Cerebellar cortex (tissue), 1 donor: ENCODE measurements around the gene KLHL9.
A peak's percentile ranks its signal among the peaks of the same experiment; 100 is the strongest.
"Not testable (repeated sequence)": the region's sequence is repeated elsewhere in the genome, so short reads cannot be mapped to it uniquely, and the experiment has no call there.

Source experiments
- DNase-seq: peaks from one replicate; pipeline ENCODE4 v3.0.0-alpha.2; 2015; ENCODE audit warnings: low spot score

The KLHL9 gene, protein sequence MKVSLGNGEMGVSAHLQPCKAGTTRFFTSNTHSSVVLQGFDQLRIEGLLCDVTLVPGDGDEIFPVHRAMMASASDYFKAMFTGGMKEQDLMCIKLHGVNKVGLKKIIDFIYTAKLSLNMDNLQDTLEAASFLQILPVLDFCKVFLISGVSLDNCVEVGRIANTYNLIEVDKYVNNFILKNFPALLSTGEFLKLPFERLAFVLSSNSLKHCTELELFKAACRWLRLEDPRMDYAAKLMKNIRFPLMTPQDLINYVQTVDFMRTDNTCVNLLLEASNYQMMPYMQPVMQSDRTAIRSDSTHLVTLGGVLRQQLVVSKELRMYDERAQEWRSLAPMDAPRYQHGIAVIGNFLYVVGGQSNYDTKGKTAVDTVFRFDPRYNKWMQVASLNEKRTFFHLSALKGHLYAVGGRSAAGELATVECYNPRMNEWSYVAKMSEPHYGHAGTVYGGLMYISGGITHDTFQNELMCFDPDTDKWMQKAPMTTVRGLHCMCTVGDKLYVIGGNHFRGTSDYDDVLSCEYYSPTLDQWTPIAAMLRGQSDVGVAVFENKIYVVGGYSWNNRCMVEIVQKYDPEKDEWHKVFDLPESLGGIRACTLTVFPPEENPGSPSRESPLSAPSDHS

DNA sequence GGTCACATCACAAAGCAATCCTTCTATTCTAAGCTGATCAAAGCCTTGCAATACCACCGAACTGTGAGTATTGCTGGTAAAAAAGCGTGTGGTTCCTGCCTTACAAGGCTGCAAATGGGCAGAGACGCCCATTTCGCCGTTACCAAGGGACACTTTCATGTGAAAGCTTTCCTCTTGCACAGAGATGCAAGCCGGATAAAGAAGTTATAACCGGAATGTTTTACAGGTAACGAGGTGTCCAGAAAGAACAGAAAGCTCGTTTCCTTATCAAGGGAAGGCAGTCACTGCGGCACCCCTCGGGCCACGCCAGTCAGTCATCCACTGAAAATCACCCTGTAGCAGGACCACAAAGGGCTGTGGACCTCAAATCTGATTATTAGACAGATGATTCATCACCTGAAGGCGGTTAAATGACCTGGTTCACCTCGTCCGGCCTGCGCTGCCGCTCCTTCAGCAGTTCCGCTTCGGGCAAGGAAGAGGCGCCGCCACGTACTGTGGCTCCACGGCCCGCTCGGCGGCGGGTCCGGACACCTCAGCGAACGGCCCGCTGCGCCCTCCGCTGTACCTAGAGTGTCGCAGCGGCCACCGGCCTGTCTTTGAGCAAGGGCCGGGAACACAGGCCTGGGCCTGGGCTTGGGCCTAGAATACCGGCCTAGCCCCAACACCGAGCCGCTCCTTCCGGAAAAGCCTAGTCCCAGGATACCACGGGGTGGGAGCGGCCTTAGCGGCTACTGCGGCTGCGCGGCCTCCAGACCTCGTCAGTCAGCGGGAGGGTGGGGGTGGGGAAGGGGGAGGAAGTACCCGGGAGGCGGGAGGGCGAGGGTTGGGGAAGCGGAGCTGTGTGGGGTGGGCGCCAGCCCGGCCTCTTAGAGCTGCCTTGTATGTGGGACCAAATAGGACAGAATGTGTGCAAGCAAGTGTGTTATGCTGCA lies at the start of gene KLHL9:
Gene KLHL9 (minus strand): TSS at position 704 of the 932 bp plus-strand sequence. CDS start 545 bp downstream, at position 159.
- peak; percentile 91 for DNase-seq

DNA sequence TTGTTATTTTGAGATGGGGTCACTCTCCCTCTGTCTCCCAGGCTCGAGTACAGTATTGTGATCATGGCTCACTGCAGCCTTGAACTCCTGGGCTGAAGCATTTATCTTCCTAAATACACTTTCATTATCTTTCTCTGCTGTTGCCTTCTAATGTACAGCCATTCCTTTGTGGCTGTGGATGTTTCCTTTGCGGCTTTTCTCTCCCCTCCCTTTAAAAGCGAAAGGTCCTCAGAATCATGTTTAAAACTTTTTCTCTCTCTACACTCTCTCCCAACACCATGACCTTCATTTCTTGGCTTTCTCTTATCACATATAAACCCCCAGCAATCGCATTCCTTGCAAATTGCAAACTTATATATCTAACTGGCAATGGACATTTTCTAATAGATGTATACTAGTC lies 48.4 kb upstream of the KLHL9 start:
- DNase-seq: no peak

DNA sequence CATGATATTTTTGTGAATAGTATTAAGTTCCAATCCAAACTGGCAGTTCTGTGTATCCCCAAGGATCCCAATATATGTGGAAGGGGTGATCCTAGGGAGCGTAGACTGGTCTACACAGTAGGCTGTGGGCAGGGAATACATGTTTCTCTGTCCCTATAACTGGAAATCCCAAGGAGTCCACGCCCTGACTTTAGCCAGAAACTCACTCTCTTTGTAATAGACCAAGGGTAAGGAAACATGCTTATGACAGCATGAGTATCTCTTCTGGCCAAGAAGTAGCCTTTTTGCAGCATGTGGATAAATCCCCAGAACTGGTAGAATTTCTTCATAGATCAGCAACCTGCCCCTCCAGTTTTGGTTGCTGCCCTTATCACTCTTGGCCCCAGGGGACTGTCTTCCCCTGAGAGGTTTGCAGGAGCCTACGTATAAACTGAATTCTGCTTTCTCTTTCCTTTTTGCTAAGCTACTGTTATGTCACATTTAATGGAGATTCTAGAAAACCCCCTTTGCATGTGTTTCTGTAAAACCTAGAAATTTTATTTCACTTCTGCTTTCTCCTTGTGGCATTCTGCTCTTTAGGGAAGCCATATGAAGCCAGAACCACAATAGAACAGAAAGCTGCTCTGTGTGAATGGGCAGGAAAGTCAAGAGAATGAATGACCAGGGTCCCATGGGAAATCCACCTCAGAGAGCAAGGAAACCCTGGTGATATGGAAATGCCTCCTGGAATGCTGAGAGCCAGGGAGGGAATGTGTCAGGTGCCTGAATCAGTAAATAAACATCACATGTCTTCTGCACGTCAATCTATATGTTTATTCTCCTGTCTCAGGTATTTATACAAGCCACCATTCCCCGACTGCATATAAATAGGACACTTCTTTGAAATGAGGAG lies 46.5 kb upstream of the KLHL9 start:
- DNase-seq: no peak

DNA sequence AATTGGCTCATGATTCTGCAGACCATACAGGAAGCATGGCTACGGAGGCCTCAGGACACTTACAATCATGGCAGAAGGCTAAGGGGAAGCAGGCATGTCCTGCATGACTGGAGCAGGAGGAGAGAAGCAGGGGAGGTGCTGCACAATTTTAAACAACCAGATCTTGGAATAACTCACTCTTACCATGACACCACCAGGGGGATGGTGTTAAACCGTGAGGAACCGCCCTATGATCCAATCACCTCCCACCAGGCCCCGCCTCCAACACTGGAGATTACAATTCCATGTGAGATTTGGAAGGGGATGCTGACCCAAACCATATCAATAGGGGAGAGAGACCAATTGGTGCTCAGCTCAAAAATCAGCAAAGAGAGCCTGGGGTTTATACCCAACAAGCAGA lies 36.3 kb upstream of the KLHL9 start:
- DNase-seq: not testable (repeated sequence)

DNA sequence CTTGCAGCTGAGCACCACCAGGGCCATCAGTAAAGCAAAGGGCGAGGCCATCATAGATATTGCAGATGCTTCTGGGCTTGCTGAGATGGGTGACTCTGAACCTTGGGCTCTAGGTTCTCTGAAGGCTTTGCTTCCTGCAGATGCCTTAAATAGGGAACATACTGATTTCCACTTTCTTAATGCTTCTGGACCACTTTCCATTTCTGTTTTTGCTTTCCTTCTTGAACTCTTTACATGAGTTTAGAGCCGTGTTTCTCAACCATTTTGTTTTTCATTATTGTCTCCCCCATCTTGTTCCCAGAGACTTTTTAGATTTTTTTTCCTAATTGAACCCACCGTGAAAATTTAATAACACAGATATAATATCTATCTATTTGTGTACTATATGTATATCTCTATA lies 32.8 kb upstream of the KLHL9 start, which contains the start of gene IFNA13:
Gene IFNA13 (minus strand): TSS at position 101 of the 400 bp plus-strand sequence. CDS start 47 bp downstream, at position 54.
- DNase-seq: no peak

DNA sequence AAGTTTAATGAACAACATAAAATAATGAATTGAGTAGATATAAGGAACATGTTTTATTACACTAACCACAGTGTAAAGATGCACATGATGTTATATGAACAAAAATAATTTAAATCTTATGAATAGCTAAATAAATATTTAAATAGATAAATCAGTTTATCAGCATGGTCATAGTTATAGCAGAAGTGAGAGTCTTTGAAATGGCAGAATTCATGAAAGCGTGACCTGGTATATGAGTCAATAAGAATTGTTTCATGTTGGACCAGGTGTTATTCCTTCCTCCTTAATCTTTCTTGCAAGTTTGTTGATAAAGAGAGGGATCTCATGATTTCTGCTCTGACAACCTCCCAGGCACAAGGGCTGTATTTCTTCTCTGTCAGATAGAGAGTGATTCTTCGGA lies 32.0 kb upstream of the KLHL9 start:
- DNase-seq: not testable (repeated sequence)

DNA sequence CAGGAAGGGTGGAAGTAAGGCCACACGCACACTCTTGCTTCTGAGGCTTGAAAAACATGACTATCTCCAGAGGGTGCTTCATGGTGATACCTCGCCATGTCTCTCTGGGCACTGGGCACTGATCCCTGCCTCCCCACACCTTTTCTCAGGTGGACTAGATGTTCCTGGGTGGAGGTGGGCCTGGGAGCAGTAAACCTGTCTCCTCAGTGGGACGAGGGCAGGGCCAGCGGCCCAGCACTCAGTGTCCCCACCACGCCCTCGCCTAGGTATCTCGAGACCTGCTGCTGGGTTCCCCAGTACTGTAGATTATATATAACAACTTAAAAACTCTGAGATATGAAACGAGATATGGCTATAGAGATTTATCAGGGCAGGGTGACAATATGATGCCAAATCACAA lies 27.1 kb upstream of the KLHL9 start:
- DNase-seq: no peak

DNA sequence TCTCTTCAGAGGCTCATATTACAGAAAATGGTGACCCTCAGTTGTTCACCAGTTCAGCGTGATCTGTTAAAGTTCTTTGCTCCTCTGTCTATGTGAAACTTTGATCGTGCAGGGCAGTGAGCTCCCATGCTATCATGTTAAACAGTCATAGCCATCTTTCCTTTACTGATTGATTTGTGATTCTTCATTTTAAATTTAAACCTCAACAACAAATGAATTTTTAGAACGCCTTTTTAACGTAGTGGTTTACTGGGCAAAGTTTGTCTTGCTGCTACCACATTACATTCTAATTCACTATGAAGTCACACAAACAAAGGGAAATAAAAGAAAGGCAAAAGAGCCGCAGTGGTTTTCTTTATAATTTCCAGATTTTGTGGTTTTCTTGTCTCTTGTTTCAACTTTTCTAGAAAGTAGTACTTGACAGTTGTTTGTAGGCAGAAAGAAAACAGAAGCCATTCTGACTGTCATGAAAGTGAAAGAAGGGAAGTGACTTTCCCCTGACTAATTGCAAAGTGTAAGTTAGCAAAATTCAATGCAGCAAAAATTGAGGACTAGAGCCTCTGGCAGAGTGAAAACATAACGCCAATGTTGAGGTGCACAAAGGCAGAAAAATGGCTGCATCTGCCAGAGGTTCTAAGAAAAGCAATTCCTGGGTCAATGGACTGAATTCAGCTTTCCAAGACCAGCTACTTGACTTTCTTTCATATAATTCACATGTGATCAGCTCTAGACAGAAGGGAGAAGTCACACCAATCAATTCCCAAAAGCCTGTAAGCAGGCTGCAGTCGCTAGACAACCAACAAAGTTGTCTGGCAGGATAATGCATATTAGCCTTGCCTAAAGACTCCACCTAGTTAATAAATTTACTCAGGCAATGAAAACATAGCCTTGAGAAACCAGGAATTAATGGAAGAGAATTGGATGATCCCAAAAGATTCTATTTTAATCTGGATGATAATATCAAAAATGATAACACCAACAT lies 22.6 kb upstream of the KLHL9 start:
- DNase-seq: no peak

DNA sequence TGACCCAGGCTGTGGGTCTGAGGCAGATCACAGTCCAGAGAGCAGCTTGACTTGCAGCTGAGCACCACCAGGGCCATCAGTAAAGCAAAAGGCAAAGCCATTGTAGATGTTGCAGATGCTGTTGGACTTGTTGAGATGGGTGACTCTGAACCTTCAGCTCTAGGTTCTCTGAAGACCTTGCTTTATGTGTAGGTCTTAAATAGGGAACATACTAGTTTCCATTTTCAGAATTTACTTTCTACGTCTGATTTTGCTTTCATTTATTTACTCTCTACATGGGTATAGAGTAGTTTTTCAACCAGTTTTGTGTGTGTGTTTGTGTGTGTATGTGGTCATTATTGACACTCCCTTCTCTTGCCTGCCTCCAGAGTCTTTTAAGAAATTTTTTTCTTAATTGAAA lies 15.6 kb upstream of the KLHL9 start, which contains the start of gene IFNA6:
Gene IFNA6 (minus strand): TSS at position 101 of the 400 bp plus-strand sequence. CDS start 0 bp downstream, at position 101.
- DNase-seq: no peak

DNA sequence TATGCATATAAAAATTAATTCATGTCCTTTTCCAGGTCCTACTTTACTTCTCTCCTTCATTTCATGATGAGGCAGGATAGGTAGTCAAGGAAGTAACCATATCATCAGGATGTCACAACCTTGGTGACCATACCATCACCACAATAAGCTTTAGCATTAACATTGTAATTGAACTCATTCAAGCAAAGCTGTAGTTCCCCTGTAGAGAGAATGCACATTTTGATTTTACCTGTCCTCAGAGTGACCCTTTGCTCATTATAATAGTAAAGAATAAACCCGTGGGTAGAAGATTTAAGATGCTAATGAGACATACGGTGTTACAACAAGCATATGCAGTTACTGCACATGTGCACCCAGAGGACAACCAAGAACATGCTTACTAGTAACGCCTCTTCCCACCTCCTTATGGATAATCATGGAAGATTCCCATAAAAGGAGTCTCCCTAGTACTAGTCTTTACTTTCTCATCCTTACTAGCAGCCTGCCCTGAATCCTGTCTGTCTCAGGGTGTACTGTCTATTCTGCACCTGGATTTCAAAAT lies 13.3 kb upstream of the KLHL9 start:
- no peak for DNase-seq

DNA sequence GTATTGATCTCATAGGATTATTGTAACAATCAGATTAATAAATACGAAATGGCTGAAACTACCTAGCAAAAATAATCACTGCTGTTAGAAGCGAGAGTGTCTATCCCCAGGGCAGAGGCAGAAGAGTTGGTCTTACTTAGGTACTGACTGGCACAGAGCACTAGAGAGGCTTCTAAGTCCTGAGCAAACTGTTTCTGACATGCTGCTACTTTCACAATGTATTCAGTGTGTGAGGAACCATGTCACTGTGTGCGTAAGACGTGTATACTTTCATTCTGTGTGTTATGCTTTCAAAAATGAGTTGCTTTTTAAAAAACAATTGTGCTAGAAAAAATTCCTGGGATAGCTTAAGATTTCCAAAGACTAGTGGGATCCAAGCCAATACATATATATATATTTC lies 5.5 kb upstream of the KLHL9 start:
- DNase-seq: no peak

DNA sequence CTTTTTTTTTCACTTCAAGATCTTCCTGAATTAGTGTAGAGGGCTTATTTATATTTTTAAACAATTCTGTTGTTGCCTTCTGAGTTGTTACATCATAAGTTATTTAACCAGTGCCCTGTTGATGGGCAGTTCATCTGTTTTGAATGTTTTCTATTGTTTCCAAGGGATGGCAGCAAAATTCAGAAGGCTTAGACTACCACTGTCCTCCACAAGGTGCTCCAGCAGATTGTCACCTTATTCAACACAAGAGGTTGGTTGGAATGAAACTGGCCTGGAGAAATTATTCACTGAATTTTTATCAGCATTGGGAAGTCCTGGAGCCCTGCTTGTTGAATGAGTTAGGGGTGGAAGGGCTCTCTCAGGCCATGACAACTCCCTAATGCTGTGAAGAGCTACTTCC lies 1.3 kb upstream of the KLHL9 start:
- peak; percentile 45 for DNase-seq

DNA sequence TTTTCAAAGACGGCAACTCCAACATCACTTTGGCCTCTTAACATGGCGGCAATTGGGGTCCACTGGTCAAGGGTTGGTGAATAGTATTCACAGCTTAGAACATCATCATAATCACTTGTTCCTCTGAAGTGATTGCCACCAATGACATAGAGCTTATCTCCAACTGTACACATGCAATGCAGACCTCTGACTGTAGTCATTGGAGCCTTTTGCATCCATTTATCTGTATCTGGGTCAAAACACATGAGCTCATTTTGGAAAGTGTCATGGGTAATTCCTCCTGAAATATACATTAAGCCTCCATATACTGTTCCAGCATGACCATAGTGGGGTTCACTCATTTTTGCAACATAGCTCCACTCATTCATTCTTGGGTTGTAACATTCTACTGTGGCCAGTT lies 2.0 kb downstream of the KLHL9 start:
- no peak for DNase-seq

DNA sequence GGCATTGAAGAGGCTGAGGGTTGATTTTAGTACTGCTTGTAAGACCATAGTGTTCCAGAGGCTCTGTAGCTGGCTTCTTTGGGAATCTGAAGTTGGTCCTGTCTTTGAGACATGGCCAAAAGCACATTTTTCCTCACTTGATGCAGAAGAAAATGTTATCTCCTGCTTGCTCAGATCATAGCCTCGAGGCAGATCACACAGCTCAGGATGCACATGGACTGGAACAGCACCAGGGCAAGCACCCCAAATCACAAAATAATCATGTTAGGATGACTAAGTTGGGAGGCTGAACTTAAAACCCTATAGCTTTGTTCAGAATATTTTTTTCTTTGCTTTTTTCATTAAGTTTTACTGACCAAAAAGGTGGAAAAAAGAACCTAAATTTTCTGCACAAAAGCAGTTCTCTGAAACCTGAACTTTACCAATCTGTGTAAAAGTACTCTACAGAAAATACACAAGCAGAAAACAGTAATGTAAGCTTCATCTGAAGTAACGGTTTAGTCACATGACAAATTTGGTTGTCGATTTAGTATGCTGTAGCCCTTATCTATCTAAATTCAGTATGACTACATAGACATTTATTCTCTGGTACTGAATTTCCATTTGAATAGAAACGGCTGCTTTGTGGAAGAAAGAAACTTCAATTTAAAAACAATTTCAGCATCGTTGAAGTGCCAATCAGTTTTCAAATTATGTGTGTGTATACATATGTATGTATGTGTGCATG lies 3.4 kb downstream of the KLHL9 start:
- no peak for DNase-seq

DNA sequence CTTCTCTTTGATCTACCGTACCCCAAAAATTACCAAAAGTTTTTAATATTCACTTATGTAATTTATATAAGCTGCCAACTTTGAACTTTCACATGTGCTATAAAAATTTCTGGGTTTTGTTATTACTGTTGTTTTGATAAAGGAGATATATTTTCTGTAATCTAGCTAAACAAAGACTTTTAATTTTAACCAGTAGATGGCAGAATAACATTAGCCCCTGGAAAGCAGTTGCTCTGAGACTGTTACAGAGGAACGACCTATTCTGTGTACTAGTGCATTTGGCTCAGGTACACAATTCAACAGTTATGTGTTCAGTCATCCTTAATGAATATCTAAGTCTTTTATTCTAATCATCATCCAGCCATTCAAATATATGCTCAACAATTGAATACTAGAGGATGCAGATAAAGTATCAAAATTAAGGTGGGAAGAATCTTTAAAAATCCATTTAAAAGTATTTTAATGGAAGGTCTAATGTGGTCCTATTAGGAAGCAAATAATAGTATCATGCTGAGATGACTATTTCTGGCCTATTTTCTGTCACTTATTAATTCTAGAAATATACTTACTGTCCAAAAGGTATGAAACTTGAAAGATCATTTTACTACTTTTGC lies 8.6 kb downstream of the KLHL9 start:
- peak; percentile 84 for DNase-seq

DNA sequence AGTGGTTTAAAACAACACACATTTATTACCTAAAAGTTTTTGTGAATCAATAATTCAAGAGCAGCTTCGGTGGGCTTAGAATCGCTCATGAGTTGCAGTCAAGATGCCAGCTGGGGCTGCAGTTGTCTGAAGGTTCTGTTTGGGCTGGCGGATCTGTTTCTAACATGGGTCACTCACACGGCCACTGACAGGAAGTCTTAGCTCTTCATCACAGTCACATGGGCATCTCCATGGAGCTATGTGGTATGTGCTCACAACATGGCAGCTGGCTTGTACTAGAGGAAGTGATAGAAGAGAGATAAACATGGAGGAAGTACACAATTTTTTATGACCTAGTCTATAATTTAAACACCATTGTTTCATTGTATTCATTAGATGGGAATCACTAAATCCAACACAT lies 11.2 kb downstream of the KLHL9 start:
- no peak for DNase-seq

DNA sequence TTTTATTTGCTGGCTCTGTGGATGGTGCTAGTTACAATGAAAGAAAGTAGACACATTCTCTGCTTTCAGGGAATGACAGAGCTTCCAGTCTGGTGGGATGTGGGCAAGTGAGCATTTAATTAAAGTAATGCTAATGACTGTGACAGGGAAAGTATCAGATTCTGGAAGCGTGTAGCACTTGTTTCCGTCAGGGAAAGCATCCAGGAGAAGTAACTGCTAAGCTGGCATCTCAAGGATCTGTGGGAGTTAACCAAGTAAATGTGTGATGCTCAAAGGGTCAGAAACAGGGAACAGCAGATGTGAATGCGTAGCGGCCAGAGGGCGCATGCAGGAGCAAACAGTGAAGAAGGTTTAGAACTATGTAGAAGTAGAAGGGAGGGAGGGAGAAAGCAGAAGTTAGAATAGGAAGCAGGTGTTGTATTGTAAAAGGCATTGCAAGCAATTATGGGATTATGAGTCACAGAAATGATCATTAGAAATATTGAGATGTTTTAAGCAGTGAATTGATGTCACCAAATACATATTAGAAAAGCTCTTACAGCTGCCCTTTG lies 12.2 kb downstream of the KLHL9 start:
- no peak for DNase-seq

DNA sequence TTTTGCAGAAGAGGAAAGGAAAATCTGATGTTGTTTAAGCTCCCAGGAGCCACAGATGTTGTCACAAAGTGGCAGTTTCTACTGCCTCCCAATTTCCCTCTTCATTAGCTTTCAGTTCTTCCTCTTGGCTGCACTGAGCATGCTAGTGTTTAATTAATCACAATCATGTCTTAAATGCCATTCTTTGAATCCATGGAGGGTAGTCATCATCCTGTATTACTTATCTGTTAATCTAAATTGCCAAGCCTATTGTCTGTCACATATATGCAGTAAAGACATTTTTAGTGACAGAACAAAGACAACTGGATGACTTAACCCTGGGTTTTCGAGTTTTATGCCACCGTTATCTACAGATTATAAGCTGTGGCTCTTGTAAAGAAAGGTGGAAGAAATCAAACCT lies 14.7 kb downstream of the KLHL9 start:
- DNase-seq: no peak
